ENCODE results near the gene OR51M1.
A peak's percentile ranks its signal among the peaks of the same experiment; 100 is the strongest.

OR51M1 gene

GRCh38 chr11:5390210-5390609 lies 6.6 kb downstream of the OR51M1 start:
- no peak for DNase-seq (ENCODE audit: low spot score)

- DNase-seq (ENCODE audit: low spot score), result no peak
These were observed 10.5 kb downstream of the OR51M1 start for GRCh38 chr11:5394091-5394490.

GRCh38 chr11:5398936-5399335 lies 15.3 kb downstream of the OR51M1 start:
- peak; percentile 75 for DNase-seq (ENCODE audit: low spot score)

DNA sequence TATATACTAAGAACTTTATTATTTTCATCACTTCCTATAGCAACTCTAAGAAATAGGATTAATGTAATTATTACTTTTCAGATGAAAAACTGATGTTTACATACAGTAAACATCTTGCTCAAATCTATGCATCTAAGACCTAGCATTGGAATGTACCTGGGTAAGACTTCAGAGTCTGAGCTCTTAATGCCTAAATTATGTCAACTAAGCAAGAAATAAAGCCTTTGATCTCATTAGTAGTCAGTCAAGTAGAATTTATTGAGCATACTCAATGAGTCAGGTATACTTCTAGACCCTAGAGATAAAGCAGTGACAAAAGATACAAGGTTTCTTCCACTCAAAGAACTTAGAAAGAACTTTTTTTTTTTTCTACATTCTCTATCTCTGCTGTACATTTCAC lies 21.6 kb downstream of the OR51M1 start:
- no peak for DNase-seq (ENCODE audit: low spot score)

DNA sequence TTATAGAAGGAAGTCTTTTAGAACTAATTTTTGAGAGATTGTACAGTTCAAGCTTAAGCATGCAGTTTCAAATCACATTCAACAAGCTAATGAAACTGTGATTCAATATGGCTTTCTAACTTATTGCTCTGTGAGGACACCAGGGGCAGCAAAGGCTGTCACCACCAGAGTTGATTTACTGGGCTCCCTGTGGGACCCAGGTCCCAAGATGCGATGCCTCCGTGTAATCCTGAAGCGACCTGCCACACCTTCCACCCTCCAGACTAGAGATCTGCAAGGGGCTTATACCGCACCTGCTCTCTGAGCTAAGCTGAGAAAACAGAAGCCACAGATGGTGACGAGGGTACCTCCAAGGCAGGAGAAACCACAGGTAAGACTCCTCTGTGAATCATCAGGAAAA lies 37.4 kb downstream of the OR51M1 start:
- no peak for DNase-seq (ENCODE audit: low spot score)

GRCh38 chr11:5421811-5422210 lies 38.2 kb downstream of the OR51M1 start, which contains the start of gene OR51Q1:
OR51Q1 (plus strand) TSS chr11:5422111; CDS start chr11:5422201, 90 bp downstream.
- DNase-seq (ENCODE audit: low spot score), result no peak

DNA sequence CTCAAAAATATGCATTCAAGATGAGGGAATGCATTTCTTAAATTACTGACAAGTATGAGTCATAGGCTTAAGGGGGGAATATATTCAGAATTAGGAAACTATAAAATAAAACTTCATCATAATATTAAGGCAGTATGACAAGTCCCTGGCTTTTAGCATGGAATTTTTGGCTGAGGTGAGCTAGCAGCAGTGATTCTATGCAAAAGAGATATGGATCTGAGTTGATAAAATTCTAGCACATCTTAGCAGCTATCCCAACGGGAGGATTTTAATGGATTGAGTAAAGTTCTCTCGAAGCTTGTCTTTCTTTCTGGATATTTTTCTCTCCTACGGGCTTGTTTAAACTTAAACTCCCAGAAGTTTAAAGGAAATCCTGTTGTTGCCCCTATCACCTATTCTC lies 39.5 kb downstream of the OR51M1 start:
- DNase-seq (ENCODE audit: low spot score), result no peak

DNA sequence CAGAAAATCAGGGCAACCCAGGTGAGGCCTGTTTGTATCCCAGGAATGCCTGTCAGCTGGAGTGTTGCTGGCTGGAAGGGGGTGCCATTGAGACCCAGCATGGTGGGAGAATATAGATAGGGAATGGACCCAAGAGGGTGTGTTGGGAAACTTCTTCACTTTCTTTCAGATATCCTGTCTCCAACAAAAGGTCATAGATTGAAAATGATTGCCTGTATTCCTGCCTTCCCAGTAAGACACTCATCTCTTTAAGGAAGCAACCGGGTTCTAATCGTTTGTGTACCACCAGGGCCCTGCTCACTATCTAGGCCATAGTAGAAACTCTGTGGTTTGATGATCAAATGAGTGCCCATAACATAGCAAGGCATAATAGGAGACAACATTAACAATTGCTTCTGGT lies 57.8 kb downstream of the OR51M1 start, which contains the start of gene OR51I1:
OR51I1 (minus strand) TSS at position 101 of the 400 bp plus-strand sequence; CDS start at position 101, 0 bp downstream.
- no peak for DNase-seq (ENCODE audit: low spot score)

All from kidney tubule cell (primary cell).